ENCODE results near the gene MYL6.
A peak's percentile ranks its signal among the peaks of the same experiment; 100 is the strongest.

MYL6 gene

DNA sequence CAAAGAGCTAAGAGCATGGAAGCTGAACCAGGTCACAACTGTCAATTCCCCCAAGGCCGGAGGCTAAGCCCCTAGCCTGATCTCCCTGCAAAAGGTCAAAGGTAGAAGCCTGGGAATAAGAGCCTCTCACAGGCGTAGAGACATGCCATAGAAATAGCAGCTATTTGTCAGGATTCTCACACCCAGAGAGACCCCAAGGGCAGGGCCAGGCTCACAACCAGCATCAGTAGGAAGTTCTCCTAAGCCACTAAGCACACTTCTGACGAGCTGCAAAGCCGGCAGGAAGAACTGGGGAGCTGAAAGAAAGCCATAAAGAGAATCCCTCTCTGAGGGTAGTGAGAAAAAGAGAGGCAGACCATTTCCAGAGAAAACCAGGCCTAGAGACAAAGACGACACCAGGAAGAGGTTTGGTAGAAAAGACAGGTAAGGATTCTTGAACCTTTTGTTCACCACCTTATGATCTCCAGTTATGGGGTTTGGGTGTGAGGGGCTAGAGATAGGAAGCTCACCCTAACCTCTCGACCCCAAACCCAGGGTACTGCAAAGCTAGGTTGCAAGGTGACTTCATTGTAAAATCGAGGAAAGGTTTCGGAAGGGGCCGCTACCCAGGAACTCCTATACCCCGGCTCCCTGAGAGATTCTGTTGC lies 30.1 kb downstream of the MYL6 start:
- H3K4me3 ChIP-seq (ENCODE audit: low read depth, low read length), result peak overlapping the region; percentile 90
- TF ChIP-seq, protein P1, sequence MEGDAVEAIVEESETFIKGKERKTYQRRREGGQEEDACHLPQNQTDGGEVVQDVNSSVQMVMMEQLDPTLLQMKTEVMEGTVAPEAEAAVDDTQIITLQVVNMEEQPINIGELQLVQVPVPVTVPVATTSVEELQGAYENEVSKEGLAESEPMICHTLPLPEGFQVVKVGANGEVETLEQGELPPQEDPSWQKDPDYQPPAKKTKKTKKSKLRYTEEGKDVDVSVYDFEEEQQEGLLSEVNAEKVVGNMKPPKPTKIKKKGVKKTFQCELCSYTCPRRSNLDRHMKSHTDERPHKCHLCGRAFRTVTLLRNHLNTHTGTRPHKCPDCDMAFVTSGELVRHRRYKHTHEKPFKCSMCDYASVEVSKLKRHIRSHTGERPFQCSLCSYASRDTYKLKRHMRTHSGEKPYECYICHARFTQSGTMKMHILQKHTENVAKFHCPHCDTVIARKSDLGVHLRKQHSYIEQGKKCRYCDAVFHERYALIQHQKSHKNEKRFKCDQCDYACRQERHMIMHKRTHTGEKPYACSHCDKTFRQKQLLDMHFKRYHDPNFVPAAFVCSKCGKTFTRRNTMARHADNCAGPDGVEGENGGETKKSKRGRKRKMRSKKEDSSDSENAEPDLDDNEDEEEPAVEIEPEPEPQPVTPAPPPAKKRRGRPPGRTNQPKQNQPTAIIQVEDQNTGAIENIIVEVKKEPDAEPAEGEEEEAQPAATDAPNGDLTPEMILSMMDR (IDR thresholded peaks at IDR 0.05; ENCODE audit: low read depth, low read length), result no peak

DNA sequence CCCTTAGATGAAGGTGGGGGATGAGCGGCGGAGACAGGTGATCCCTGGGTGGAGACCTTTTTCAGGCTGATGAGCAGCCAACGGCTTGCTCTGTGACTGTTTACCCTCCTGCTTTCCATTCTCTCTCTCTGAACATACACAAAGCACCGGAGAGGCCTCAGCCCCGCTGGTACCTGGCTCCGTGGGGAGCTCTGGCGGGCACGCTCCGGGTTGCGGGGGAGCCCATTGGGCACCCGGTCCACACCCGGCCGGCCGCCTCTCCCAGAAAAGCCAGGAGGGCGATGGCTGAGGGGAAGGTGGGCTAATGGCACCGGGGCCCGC lies 30.6 kb downstream of the MYL6 start:
- TF ChIP-seq, protein P1 (IDR thresholded peaks at IDR 0.05; ENCODE audit: low read depth, low read length), result no peak

DNA sequence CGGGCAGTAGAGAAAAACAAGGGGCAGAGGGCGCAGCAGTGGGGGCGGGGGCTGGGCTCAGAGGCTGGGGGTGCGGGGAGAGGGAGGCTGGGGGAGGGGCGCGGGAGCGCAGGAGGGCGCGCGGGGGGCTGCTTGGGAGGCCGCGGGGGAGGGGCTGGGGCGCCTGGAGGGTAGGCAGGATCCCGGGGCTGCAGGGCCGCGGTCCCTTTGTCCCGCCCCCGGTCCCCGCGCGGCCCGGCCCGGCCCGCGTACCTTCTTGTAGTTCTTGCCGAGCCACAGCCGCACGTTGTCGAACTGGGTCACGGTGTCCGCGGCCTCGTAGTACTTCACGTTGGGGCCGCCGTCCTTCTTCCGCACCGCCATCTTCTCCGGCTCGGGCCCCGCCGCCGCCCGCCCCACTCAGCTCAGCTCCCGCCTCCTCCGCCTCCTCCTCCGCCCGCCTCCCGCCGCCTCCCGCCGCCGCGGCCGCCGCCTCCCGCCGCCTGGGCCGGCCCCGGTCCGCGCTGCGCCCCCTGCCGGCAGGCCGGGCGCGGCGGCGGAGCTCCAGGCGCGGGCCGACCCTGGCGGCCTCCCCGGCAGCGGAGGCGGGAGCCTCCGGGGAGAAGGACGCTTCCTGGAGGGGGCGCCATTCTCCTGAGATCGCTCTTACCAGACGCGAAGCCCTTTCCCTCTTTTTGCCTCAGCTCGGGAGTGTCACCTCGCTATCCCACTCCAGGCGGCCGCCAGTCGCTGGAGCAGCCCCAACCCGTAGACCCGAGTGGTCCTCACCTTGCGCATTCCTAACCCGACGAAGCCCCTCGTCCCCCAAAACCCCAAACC lies 31.1 kb downstream of the MYL6 start, which contains the start of gene SMARCC2:
TSS of gene SMARCC2 (minus strand) at position 385 of the 819 bp plus-strand sequence. CDS start at position 363, 22 bp downstream.
- TF ChIP-seq, protein P1 (IDR thresholded peaks at IDR 0.05; ENCODE audit: low read depth, low read length), result peak; percentile 59

More for the DNA sequence above, 30.6 kb downstream of the MYL6 start:
- peak overlapping the region; percentile 90 for H3K4me3 ChIP-seq (ENCODE audit: low read depth, low read length)

DNA sequence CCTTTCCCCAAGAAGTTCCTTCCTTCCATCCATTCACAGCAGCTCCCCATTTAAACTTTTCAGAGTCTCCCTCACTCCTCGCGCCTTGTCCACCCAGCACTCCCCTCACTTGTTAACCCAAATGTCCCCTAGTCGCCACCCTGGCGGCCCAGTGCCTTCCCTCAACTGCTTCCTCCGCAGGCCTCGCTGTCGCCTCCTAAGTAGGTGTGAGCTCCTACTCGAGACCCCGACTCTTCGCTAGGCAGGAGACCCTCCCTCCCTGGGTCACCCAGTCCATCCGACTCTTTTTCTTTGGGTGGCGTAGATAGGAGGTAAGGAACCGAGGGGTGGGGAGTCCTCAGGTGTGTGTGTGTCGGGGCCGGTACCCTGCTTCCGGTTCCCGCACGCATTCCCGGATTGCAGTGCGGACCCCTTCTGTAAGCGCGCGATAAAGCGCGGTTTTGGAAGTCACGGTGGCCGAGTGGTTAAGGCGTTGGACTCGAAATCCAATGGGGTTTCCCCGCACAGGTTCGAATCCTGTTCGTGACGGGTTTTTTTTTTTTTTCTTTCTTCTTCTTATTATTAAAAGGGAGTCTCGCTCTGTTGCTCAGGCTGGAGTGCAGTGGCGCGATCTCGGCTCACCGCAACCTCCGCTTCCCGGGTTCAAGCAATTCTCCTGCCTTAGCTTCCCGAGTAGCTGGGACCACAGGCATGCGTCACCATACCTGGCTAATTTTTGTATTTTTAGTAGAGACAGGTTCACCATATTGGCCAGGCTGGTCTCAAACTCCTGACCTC lies 31.9 kb downstream of the MYL6 start:
- TF ChIP-seq, protein P1 (IDR thresholded peaks at IDR 0.05; ENCODE audit: low read depth, low read length), result no peak

More for the DNA sequence above, 31.1 kb downstream of the MYL6 start, which contains the start of gene SMARCC2:
- peak within 1 kb of the TSS; percentile 90 for H3K4me3 ChIP-seq (ENCODE audit: low read depth, low read length)

DNA sequence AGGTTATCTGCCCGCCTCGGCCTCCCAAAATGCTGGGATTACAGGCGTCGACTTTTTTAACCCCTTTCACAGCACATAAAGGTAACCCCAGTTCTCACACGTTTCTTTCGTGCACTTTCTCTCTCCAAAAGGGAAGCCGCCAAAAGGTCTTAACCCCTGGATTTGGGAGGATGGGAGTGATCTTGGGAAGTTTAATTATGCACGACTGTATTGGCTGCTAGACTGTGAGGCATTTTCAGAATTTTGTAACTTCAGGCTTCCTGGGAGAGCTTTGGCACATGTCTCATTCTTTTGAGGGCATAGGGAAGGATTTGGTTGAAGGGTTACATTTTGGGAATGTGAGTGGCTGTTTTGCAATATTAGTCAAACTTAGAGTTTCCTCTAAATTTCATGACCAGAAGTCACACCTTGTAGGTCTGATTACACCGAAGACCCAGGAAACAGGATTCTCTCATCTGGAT lies 32.6 kb downstream of the MYL6 start:
- H3K4me3 ChIP-seq (ENCODE audit: low read depth, low read length), result peak overlapping the region; percentile 84; the same call in 1 of the 2 replicates
- TF ChIP-seq, protein P1 (IDR thresholded peaks at IDR 0.05; ENCODE audit: low read depth, low read length), result no peak

More for the DNA sequence above, 31.9 kb downstream of the MYL6 start:
- peak overlapping the region; percentile 84 for H3K4me3 ChIP-seq (ENCODE audit: low read depth, low read length)

DNA sequence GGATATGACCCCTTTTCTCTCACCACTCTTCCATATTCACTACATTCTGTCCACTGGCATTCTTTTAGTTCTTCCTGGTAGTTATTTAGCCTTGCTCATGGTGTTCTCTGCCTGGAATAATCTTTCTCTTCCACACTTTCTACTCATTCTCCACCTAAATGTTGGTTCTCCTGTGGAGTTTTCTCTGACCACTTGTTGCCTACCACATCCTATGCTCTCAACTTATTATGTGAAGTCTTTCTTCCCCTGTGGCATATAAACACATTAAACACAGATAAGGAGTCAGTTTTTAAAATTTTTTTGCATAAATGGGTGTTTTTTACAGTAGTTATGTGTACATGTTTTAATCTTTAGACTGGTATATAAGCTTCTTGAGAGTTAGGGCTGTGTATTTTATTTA lies 34.4 kb downstream of the MYL6 start:
- TF ChIP-seq, protein P1 (IDR thresholded peaks at IDR 0.05; ENCODE audit: low read depth, low read length), result no peak
- H3K4me3 ChIP-seq (ENCODE audit: low read depth, low read length), result no peak overlapping the region
